ENCODE data around the gene ZFAND4.

DNA sequence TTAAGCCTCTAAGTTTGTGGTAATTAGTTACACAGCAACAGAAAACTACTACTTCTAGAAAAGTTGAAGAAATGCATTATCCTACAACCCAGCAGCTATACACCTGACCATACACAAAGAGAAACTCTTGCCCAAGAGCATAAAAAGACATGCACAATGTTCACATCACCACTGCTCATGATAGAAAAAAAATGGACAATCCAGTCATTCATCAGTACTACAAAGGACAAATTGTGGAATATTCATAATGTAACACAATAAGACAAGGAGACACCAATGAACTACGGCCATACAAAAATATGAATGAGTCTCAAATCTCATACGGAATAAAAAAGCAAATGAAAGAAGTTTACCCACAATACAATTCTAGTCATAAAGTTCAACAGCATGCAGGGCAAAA is 87.4 kb downstream of the ZFAND4 start:
- TF ChIP-seq CTCF (conservative IDR thresholded peaks at IDR 0.05 in 1 of 2, IDR thresholded peaks at IDR 0.05 in 1 of 2; ENCODE audit: extremely low read depth in 1 of 2, insufficient read depth in 1 of 2, low read depth in 1 of 2, low read length in 2 of 2) (no peak), EZH2 (IDR thresholded peaks at IDR 0.05; ENCODE audit: borderline replicate concordance, low read length) (no peak)
